ENCODE data around the gene SPESP1.

- TF ChIP-seq MYC (IDR thresholded peaks at IDR 0.05; ENCODE audit: borderline replicate concordance, low read length): no peak
- no peak for TF ChIP-seq POLR2A (IDR thresholded peaks at IDR 0.05; ENCODE audit: low read length)
- TF ChIP-seq SREBF2 (IDR thresholded peaks at IDR 0.05): no peak
- no peak for TF ChIP-seq CTCF (IDR thresholded peaks at IDR 0.05)
These were observed 51.6 kb downstream of the SPESP1 start for GRCh38 chr15:68981941-68982340.

Data from A549 (cell line).